Epithelial cell of alveolus of lung (primary cell): ENCODE results near the gene GBX2. TPM values are rescaled to one million over a fixed set of nuclear protein-coding genes. Genes with fewer than 3 reads are reported as not detected.

Experiments
- total RNA-seq: library from RNA; depleted of rRNA; stranded (reverse); fragments of >200 nt; gene quantifications from 2 replicates; pipeline ENCODE4 v1.2.1, GENCODE V29; 2015

GBX2 gene
- total RNA-seq = 0.78 TPM in 1 of 2 replicates, not detected in the other

DNA sequence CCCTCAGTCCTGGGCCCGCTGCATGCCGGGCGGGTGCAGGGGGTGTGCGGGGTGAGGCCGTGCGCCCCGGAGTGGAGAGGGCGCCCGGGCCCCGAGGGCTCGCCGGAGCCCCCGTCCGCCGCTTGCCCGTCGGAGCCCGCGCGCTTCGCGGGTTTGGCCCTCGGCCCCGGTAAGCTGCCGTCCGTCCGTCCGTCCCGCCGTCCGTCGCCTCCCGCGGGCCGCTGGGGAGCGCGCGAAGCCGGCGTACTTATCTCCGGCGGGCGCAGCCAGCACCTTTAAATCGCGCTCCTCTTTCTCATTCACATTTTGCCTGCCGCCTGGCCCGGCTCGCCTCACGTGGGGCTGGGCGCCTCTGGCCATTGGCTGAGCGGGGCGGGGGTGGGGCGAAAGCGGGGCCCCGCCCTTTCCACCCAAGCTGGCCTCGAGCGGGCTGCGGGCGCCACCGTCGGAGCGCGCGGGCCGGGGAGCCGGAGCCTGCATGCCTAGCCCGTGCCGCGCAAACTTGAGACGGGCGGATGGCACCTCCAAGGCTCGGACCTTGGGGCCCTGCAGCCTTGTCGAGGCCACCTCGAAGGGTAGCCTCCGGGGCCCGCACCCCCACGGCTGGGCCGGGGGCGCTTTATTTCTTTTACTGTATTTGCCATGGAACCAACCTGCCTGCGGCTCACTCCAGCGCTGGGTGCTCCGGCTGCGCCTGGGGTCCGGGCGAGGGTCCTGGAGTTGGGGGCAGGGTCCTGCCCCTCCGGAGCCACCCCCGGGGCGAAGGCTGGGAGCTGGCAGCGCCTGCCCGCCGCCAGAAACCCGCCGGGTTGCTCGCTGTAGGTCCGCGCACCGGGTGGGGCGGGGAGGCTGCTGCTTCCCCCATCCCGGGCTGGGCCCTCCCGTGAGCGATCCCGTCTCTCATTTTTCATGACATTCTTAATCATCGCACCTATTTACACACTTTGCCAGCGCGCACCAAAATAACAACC is at the start of gene GBX2:
Gene GBX2, minus strand, starts transcription at position 277 of the 971 bp plus-strand sequence. CDS start 415 bp downstream, outside the sequence.

Other genes starting within 250 kb of the GBX2 start
- not detected in 2 replicates for gene ASB18, start 96.0 kb upstream of the GBX2 start, total RNA-seq